GM12872 (cell line): ENCODE results near the gene FAAH.

Source experiments
- CTCF ChIP-seq: IDR thresholded peaks from 3 replicates; pipeline ENCODE4 v1.5.1; 2011; ENCODE audit warnings: low read depth, mild to moderate bottlenecking, low read length, moderate library complexity; ENCODE audit not compliant: insufficient read depth

The FAAH gene

DNA sequence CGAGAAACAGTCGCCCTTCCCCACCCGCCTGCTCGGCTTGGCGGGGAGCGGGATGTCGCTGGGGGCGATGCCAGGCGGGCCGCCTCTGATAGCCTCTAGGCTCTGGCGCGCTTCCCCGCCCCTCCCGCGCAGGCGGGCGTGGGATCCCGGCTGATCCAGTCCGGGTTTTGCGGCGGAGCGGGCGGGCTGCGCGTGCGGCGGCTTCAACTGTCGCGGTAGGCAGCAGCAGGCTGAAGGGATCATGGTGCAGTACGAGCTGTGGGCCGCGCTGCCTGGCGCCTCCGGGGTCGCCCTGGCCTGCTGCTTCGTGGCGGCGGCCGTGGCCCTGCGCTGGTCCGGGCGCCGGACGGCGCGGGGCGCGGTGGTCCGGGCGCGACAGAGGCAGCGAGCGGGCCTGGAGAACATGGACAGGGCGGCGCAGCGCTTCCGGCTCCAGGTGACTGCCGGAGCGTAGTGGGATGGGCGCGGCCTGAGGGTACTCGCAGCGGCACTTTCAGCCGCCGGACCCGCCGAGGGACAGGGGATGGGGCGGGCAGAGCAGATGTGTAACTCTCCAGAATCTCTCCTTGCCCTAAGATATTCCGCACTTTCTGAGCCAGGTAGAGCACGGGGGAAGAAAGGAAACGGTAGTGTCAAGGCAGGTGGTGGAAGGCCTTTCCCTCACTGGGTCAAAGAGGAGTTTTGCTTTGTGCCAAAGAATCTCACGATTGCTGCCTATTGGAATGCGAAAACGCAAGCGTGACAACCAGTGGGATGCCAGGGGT is at the start of gene FAAH:
TSS of gene FAAH (plus strand) at position 210 of the 764 bp plus-strand sequence. CDS start at position 242, 32 bp downstream.
- TF ChIP-seq CTCF = no peak

DNA sequence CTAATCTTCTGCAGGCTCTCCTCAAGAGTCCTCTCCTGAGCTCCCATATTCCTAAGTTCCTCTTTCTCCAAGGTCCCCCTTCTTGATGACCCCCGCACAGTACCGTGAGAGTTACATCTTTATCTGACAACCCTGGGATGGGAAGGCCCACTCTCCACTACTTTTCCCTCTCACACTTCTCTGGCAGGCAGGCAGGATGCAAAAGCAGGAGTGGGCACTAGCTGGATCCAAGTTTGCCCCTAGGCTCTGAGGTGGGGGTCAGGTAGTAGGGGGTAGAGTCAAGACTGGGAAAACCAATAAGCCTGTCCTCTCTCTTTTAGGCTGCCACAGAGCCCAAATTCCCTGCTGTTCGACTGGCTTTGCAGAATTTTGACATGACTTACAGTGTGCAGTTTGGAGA is 49.6 kb upstream of the FAAH start:
- no peak for TF ChIP-seq CTCF

- no peak for TF ChIP-seq CTCF
Measured at GRCh38 chr1:46345281-46345680, 48.8 kb upstream of the FAAH start.

- TF ChIP-seq CTCF = no peak
Measured at GRCh38 chr1:46352363-46352762, 41.8 kb upstream of the FAAH start.

DNA sequence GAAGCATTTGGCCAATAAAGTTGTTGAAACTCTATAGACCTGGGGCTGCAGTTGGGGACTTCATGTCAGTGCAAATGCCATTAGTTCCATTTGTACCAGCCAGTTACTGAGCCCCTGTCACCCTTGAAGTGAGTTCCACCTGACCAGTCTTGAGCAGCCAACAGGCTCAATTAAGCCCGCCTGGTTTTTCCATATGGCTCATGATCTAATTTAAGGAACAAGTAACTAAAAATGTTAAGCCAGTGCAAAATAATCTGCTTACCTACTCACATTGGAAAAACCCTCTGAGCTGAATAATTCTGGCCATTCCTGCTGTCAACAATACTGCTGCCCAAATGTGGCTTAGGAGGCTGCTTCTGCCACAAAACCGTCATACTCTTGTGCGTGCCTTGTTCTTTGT is 32.0 kb upstream of the FAAH start:
- no peak for TF ChIP-seq CTCF

- no peak for TF ChIP-seq CTCF
Measured at GRCh38 chr1:46363121-46363520, 31.0 kb upstream of the FAAH start.

DNA sequence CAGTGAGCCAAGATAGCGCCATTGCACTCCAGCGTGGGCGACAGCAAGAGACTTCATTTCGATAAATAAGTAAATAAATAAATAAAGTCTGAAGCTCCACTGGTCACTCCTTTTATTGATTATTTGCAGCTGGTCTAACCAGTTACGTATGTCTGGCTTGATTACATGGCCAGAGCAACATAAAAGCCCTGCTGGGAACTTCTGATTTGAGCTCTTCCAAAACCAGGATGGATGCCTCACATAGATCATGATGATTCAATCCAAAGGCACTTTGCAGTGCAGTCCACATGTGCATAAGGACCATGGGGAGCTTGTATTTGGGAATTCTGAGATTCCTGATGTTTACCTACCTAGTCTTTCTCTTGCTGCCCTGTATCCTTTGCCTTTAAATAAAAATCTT is 29.5 kb upstream of the FAAH start:
- no peak for TF ChIP-seq CTCF
